GM21526 (cell line): Measurements from ENCODE around the gene SLC16A12.
"Not testable (repeated sequence)": the region's sequence is repeated elsewhere in the genome, so short reads cannot be mapped to it uniquely, and the experiment has no call there.

Source experiments
- ATAC-seq: cut with Tn5 transposase; IDR thresholded peaks from one replicate; pipeline ENCODE4 v1.9.1; 2021; ENCODE audit warnings: moderate library complexity; ENCODE audit not compliant: unreplicated experiment, low FRiP score

The SLC16A12 gene

GRCh38 chr10:89428877-89429276 lies 106.5 kb downstream of the SLC16A12 start:
- no peak for ATAC-seq

GRCh38 chr10:89427629-89428028 lies 107.8 kb downstream of the SLC16A12 start:
- no peak for ATAC-seq

- ATAC-seq, result no peak
Measured at GRCh38 chr10:89426230-89426868, 109.0 kb downstream of the SLC16A12 start.

GRCh38 chr10:89425000-89425399 lies 110.4 kb downstream of the SLC16A12 start:
- ATAC-seq, result no peak

- ATAC-seq, result no peak
Measured at GRCh38 chr10:89421018-89421476, 114.3 kb downstream of the SLC16A12 start.

GRCh38 chr10:89419548-89419947 lies 115.8 kb downstream of the SLC16A12 start:
- ATAC-seq, result no peak

GRCh38 chr10:89416465-89416864 lies 118.9 kb downstream of the SLC16A12 start:
- no peak for ATAC-seq

- ATAC-seq, result peak; percentile 33
Measured at GRCh38 chr10:89414879-89415821, 120.2 kb downstream of the SLC16A12 start.

- peak; percentile 76 for ATAC-seq
Measured at GRCh38 chr10:89414146-89414878, 121.1 kb downstream of the SLC16A12 start, which contains the start of gene IFIT5. Gene IFIT5, plus strand, starts transcription at chr10:89414568. Its CDS starts 231 bp downstream, at chr10:89414799.

- no peak for ATAC-seq
Measured at GRCh38 chr10:89413398-89413912, 121.9 kb downstream of the SLC16A12 start.

- ATAC-seq, result not testable (repeated sequence)
Measured at GRCh38 chr10:89412276-89412675, 123.1 kb downstream of the SLC16A12 start.

- ATAC-seq, result not testable (repeated sequence)
Measured at GRCh38 chr10:89411135-89411534, 124.3 kb downstream of the SLC16A12 start.

- ATAC-seq, result not testable (repeated sequence)
Measured at GRCh38 chr10:89410551-89410950, 124.8 kb downstream of the SLC16A12 start.

GRCh38 chr10:89409282-89409681 lies 126.1 kb downstream of the SLC16A12 start:
- not testable (repeated sequence) for ATAC-seq

- not testable (repeated sequence) for ATAC-seq
Measured at GRCh38 chr10:89407792-89408191, 127.6 kb downstream of the SLC16A12 start.

GRCh38 chr10:89406178-89406577 lies 129.2 kb downstream of the SLC16A12 start:
- ATAC-seq, result not testable (repeated sequence)

- no peak for ATAC-seq
Measured at GRCh38 chr10:89404104-89405047, 131.0 kb downstream of the SLC16A12 start.

- no peak for ATAC-seq
Measured at GRCh38 chr10:89403043-89403442, 132.4 kb downstream of the SLC16A12 start.

- no peak for ATAC-seq
Measured at GRCh38 chr10:89399956-89400355, 135.4 kb downstream of the SLC16A12 start.
